K562 (cell line): Measurements from ENCODE around the gene PCDHA7. TPM values are rescaled to one million over a fixed set of nuclear protein-coding genes. Genes with fewer than 3 reads are reported as not detected.

Experiments
- ATAC-seq: fragments of 200-7000 bp; cut with Tn5 transposase; 3 replicates; pipeline ENCODE4 v1.9.1; 2020; ENCODE audit warnings: moderate library complexity
- BruUV-seq: library from RNA; stranded (reverse); fragments of 400-500 nt; replicated peaks from 2 replicates; lab custom pipeline; 2021; lab: Mats Ljungman, UMichigan
- CTCF ChIA-PET: fragments of 300-600 bp; formaldehyde crosslinking; extraction: SDS; loops from one replicate; lab custom pipeline; 2021; ENCODE audit warnings: low intra/inter-chr PET ratio; lab: Yijun Ruan, JAX
- POLR2A ChIA-PET: fragments of 300-600, 350-650 bp; sonication (Branson Sonifier 250); formaldehyde crosslinking; extraction: SDS; loops from one replicate; lab custom pipeline; 2021; ENCODE audit warnings: antibody characterized with exemption, inconsistent platforms; lab: Yijun Ruan, JAX
- DNase-seq, 4 experiments: peaks; one replicate each; pipeline versions ENCODE4 v3.0.0 to v3.0.0-alpha.2; 2011 to 2018; ENCODE audit warnings: low spot score in 3 of 4, mixed read lengths in 3 of 4; ENCODE audit errors: extremely low read depth in 1 of 4
- FAIRE-seq: peaks from 2 replicates; lab custom pipeline; 2011; peaks lifted over from hg19 to GRCh38; lab: Jason Lieb, UNC
- H2AFZ ChIP-seq: 2 replicates; pipeline ENCODE4 v1.6.0; 2011; ENCODE audit warnings: low read depth, low read length, control low read depth, inconsistent platforms
- H3K27ac ChIP-seq: fragments of 200-600 bp; 3 replicates; pipeline ENCODE4 v1.8.0; 2011; ENCODE audit warnings: low read depth, mild to moderate bottlenecking, control low read depth, inconsistent platforms, low read length, moderate library complexity, mixed read lengths; ENCODE audit errors: extremely low read depth
- H3K27me3 ChIP-seq, 2 experiments: fragments of 300-600 bp in 1 of 2; 2 replicates in 1 of 2; 3 replicates in 1 of 2; pipeline versions ENCODE4 v1.6.0 to v1.8.0; 2011; ENCODE audit warnings: inconsistent platforms in 2 of 2, low read length in 2 of 2, mild to moderate bottlenecking in 1 of 2, mixed read lengths in 1 of 2, moderate library complexity in 1 of 2; ENCODE audit not compliant: control insufficient read depth in 2 of 2, insufficient read depth in 2 of 2
- H3K36me3 ChIP-seq: fragments of 300-600 bp; 3 replicates; pipeline ENCODE4 v1.8.0; 2011; ENCODE audit warnings: mild to moderate bottlenecking, low read length, inconsistent platforms; ENCODE audit not compliant: control insufficient read depth, insufficient read depth
- H3K4me1 ChIP-seq, 2 experiments: fragments of 200-600 bp in 1 of 2; replicated peaks in 1 of 2; 2 replicates in 1 of 2; 3 replicates in 1 of 2; pipeline versions ENCODE4 v1.5.1 to v1.8.0; 2011; ENCODE audit warnings: inconsistent platforms in 2 of 2, low read length in 2 of 2, mild to moderate bottlenecking in 1 of 2, mixed read lengths in 1 of 2, moderate library complexity in 1 of 2; ENCODE audit not compliant: control insufficient read depth in 2 of 2, insufficient read depth in 2 of 2
- H3K4me2 ChIP-seq: 2 replicates; pipeline ENCODE4 v1.6.1; 2011; ENCODE audit warnings: low read length, control low read depth, inconsistent platforms, mixed read lengths; ENCODE audit not compliant: insufficient read depth
- H3K4me3 ChIP-seq: fragments of 200-600 bp; sonication (generic), shearing (Covaris generic); 2 replicates; pipeline ENCODE4 v1.5.1; 2016; ENCODE audit warnings: control low read depth, inconsistent platforms
- H3K79me2 ChIP-seq: fragments of 200-600 bp; 3 replicates; pipeline ENCODE4 v1.8.0; 2011; ENCODE audit warnings: low read length, inconsistent platforms; ENCODE audit not compliant: control insufficient read depth, insufficient read depth
- H3K9ac ChIP-seq, 2 experiments: 2 replicates each; pipeline versions ENCODE4 v1.6.0 to v1.6.1; 2011; ENCODE audit warnings: low read depth in 2 of 2, low read length in 2 of 2, control low read depth in 1 of 2, inconsistent platforms in 1 of 2, mild to moderate bottlenecking in 1 of 2, mixed read lengths in 1 of 2; ENCODE audit not compliant: insufficient read depth in 1 of 2
- H3K9me1 ChIP-seq: one replicate; pipeline ENCODE4 v1.6.0; 2011; ENCODE audit warnings: inconsistent platforms, mild to moderate bottlenecking, low read length, moderate library complexity; ENCODE audit not compliant: control insufficient read depth, insufficient read depth
- H3K9me3 ChIP-seq: replicated peaks from 2 replicates; pipeline ENCODE4 v1.5.1; 2011; ENCODE audit warnings: low read depth, low read length, inconsistent platforms; ENCODE audit not compliant: control insufficient read depth, insufficient read depth
- H4K20me1 ChIP-seq: replicated peaks from 2 replicates; pipeline ENCODE4 v1.6.1; 2011; ENCODE audit warnings: low read length, inconsistent platforms, mixed read lengths; ENCODE audit not compliant: control insufficient read depth, insufficient read depth
- ATF3 ChIP-seq, 2 experiments: fragments of 450-650 bp in 1 of 2; sonication (generic) in 1 of 2; formaldehyde crosslinking in 1 of 2; IDR thresholded peaks in 1 of 2; conservative IDR thresholded peaks in 1 of 2; 2 replicates each; pipeline versions ENCODE4 v1.6.1 to v1.8.1; 2016 to 2023; ENCODE audit warnings: mild to moderate bottlenecking in 2 of 2, moderate library complexity in 2 of 2, inconsistent platforms in 1 of 2, missing genetic modification reagents in 1 of 2
- CEBPB ChIP-seq: fragments of 450-650 bp; IDR thresholded peaks from 2 replicates; pipeline ENCODE4 v1.6.1; 2016; ENCODE audit warnings: missing genetic modification characterization, missing compliant biosample characterization
- CTCF ChIP-seq, 3 experiments: IDR thresholded peaks in 2 of 3; conservative IDR thresholded peaks in 1 of 3; 2 replicates each; pipeline ENCODE4 v1.5.1; 2011 to 2012; ENCODE audit warnings: low read length in 3 of 3, mild to moderate bottlenecking in 3 of 3, control low read depth in 2 of 3, improper control_type of control experiment in 1 of 3, inconsistent platforms in 1 of 3, low read depth in 1 of 3, mixed read lengths in 1 of 3, moderate library complexity in 1 of 3; ENCODE audit not compliant: insufficient read depth in 2 of 3
- DMBX1 ChIP-seq: fragments of 250-450 bp; sonication (Bioruptor Pico); IDR thresholded peaks from 2 replicates; pipeline ENCODE4 v1.8.0; 2022; ENCODE audit warnings: inconsistent platforms, mild to moderate bottlenecking, moderate library complexity, borderline replicate concordance
- ETV5 ChIP-seq: sonication (generic); formaldehyde crosslinking; IDR thresholded peaks from 2 replicates; pipeline ENCODE4 v1.4.0; 2020; ENCODE audit warnings: low read depth, mild to moderate bottlenecking, missing genetic modification reagents
- FOXJ3 ChIP-seq: sonication (generic); formaldehyde crosslinking; IDR thresholded peaks from 2 replicates; pipeline ENCODE4 v1.4.0; 2020; ENCODE audit warnings: mild to moderate bottlenecking, missing genetic modification reagents
- GATAD2A ChIP-seq: fragments of 450-650 bp; IDR thresholded peaks from 2 replicates; pipeline ENCODE4 v1.6.1; 2017
- KLF10 ChIP-seq: fragments of 250-450 bp; sonication (Bioruptor Pico); IDR thresholded peaks from 2 replicates; pipeline ENCODE4 v1.6.1; 2021; ENCODE audit warnings: matching md5 sums
- PHB2 ChIP-seq: fragments of 450-650 bp; IDR thresholded peaks from 2 replicates; pipeline ENCODE4 v1.6.1; 2017; ENCODE audit warnings: low read depth
- ZKSCAN1 ChIP-seq: fragments of 150-350 bp; IDR thresholded peaks from 2 replicates; pipeline ENCODE4 v1.6.1; 2016; ENCODE audit warnings: low read depth, low read length
- ZSCAN29 ChIP-seq: fragments of 450-650 bp; IDR thresholded peaks from 2 replicates; pipeline ENCODE4 v1.6.1; 2017
- WGBS: fragments of 100-300 bp; shearing (Covaris generic); methylation state at CpG from one replicate; pipeline ENCODE4 v1.1.6; 2016; ENCODE audit warnings: low coverage, mixed read lengths; ENCODE audit not compliant: insufficient coverage; ENCODE audit errors: missing lambda C conversion rate; 5-methylcytosine and 5-hydroxymethylcytosine counted together
- in situ Hi-C: fragments of 300-500 bp; cut with MboI; formaldehyde crosslinking; loops from 4 replicates; pipeline ENCODE4 v1.15.0; 2018; ENCODE audit warnings: inconsistent platforms, mixed read lengths
- intact Hi-C: fragments of 100-400 bp; cut with micrococcal nuclease; formaldehyde crosslinking; loops from 2 replicates; pipeline ENCODE4 v1.14.2; 2022
- polyA plus RNA-seq, 8 experiments: library from polyadenylated mRNA; depleted of rRNA in 4 of 8; stranded (reverse) in 5 of 8; unstranded in 3 of 8; fragments of >200 nt; fragmentation: Nextera tagmentation in 2 of 8; fragmentation: Illumina TruSeq in 1 of 8; extraction: Ambion mirVana in 2 of 8; extraction: Trizol in 1 of 8; gene quantifications; 2 replicates each; pipeline versions ENCODE4 v1.2.1 to v1.2.3, GENCODE V29; 2011 to 2014; ENCODE audit warnings: inconsistent platforms in 1 of 8, missing spikeins in 1 of 8
- total RNA-seq, 7 experiments: library from RNA; depleted of rRNA in 6 of 7; stranded (reverse); fragments of >200 nt in 6 of 7; fragmentation: Illumina TruSeq in 2 of 7; extraction: Trizol in 2 of 7; gene quantifications; 2 replicates each; pipeline versions ENCODE4 v1.2.1 to v1.2.3, GENCODE V29; 2011 to 2021; ENCODE audit warnings: low replicate concordance in 1 of 7

Gene PCDHA7
- total and polyA plus RNA-seq, 9 of the 15 experiments (the other 6 are each of a cell fraction or from before 2014, with no cell fraction given), result not detected

GRCh38 chr5:140821375-140822280, 12.4 kb upstream of the PCDHA7 start, which contains the start of gene PCDHA5:
Gene PCDHA5 (plus strand): TSS chr5:140821613.
- DNase-seq, result peak in 2 of 4 experiments; percentile 31 to 61
- POLR2A ChIA-PET, result interaction anchor here (0.7 kb wide), 1 partner anchor 420 kb away, joined by 4 read pairs; no protein-coding TSS in a partner anchor
- CTCF ChIA-PET, result no interaction called here

More at GRCh38 chr5:140821375-140822280, 12.4 kb upstream of the PCDHA7 start, which contains the start of gene PCDHA5:
- in situ Hi-C loops, result no loop called here
- FAIRE-seq (no peak), ATAC-seq (peak; percentile 63)
- H3K27ac ChIP-seq, result no peak within 1 kb of the TSS
- no peaks in the 10 kb centered on the region; the same call in 1 of the 2 replicates for H3K9me3 ChIP-seq
- peaks cover 0 to 15% of the 10 kb centered on the region in 2 experiments; a peak in 2 of 5 replicates for H3K4me1 ChIP-seq
- H2AFZ ChIP-seq, result no peak within 1 kb of the TSS; the same call in 1 of the 2 replicates
- BruUV-seq, result no TSS peak
- TF ChIP-seq FOXJ3 (CRISPR knock-in tag) (no peak), ETV5 (no peak), ZKSCAN1 (no peak), KLF10 (CRISPR knock-in tag) (no peak), ATF3 (IDR thresholded peaks at IDR 0.05) (peak; percentile 58), ATF3 (CRISPR knock-in tag; conservative IDR thresholded peaks at IDR 0.05) (no peak), GATAD2A (no peak), ZSCAN29 (no peak), CEBPB (tag) (peak; percentile 15; the same call in 1 of the 2 replicates), DMBX1 (CRISPR knock-in tag) (no peak), CTCF (IDR thresholded peaks at IDR 0.05 in 2 of 3, conservative IDR thresholded peaks at IDR 0.05 in 1 of 3; ENCODE audit: insufficient read depth in 2 of 3, low read depth in 1 of 3, low read length in 3 of 3) (peak; percentile 44 to 69 (median 62)), PHB2 (no peak)
- H3K27me3 ChIP-seq, result no peaks in the 10 kb centered on the region
- no peak within 1 kb of the TSS for H3K9ac ChIP-seq
- H3K9me1 ChIP-seq, result no peaks in the 10 kb centered on the region
- WGBS, result 7% methylated on average over 36 of the region's 39 CpGs
- peak within 1 kb of the TSS; percentile 8; the same call in 1 of the 2 replicates for H3K4me2 ChIP-seq
- H3K79me2 ChIP-seq, result no peaks in the 10 kb centered on the region
- H3K4me3 ChIP-seq, result peak within 1 kb of the TSS; percentile 14; the same call in 1 of the 2 replicates
- intact Hi-C loops, result no loop called here
- no peaks in the 10 kb centered on the region for H3K36me3 ChIP-seq
- H4K20me1 ChIP-seq, result no peaks in the 10 kb centered on the region
